Measurements from ENCODE around the gene ATAD3B. TPM values are rescaled to one million over a fixed set of nuclear protein-coding genes. Genes with fewer than 3 reads are reported as not detected.
"Not testable (repeated sequence)": the region's sequence is repeated elsewhere in the genome, so short reads cannot be mapped to it uniquely, and the experiment has no call there.

The ATAD3B gene
- total RNA-seq, 1 experiment from 2014 or later: 62.9 TPM

- RAD21 ChIA-PET (ENCODE audit: low non-redundant PET in 1 of 2, low total read pairs in 2 of 2, uncharacterized antibody in 2 of 2, unreplicated experiment in 2 of 2); H3K27me3 ChIP-seq (ENCODE audit: insufficient read depth, low read length); ATAC-seq; CTCF ChIA-PET; BruUV-seq (replicated peaks); POLR2A ChIA-PET; H2AFZ ChIP-seq (ENCODE audit: low read depth, low read length, poor library complexity, severe bottlenecking); H4K20me1 ChIP-seq (ENCODE audit: insufficient read depth); H3K9ac ChIP-seq (ENCODE audit: low read length); DNase-seq (ENCODE audit: low read depth, low spot score); H3K4me3 ChIP-seq (replicated peaks in 1 of 2; ENCODE audit: low read depth in 1 of 2, low read length in 2 of 2); H3K27ac ChIP-seq (ENCODE audit: low read depth, low read length); H3K9me2 ChIP-seq (ENCODE audit: insufficient read depth); intact Hi-C loops (cut with micrococcal nuclease); H3K36me3 ChIP-seq (ENCODE audit: control insufficient read depth in 1 of 2, insufficient read depth in 2 of 2, low read length in 2 of 2); H3K4me2 ChIP-seq (ENCODE audit: low read length); H3K9me3 ChIP-seq (ENCODE audit: control insufficient read depth in 1 of 2, insufficient read depth in 1 of 2, low read depth in 1 of 2, low read length in 2 of 2): not testable (repeated sequence)
- Histone ChIP-seq H3K4me1 (ENCODE audit: control insufficient read depth in 1 of 2, insufficient read depth in 2 of 2, low read length in 2 of 2) (peaks cover 8 to 15% of the 10 kb centered on the region in 2 experiments; a peak in 3 of 4 replicates), H3K79me2 (ENCODE audit: insufficient read depth, low read length) (peaks cover 25% of the 10 kb centered on the region)
These were observed 3.2 kb upstream of the ATAD3B start for GRCh38 chr1:1468196-1468985.

- POLR2A ChIA-PET: no interaction called here
- BruUV-seq (replicated peaks): TSS peak; percentile 97
These were observed 758 bp upstream of the ATAD3B start for GRCh38 chr1:1470626-1471388.

More at GRCh38 chr1:1470626-1471388, 758 bp upstream of the ATAD3B start:
- H3K9me3 ChIP-seq (ENCODE audit: control insufficient read depth in 1 of 2, insufficient read depth in 1 of 2, low read depth in 1 of 2, low read length in 2 of 2): no peaks in the 10 kb centered on the region
- no peak for TF ChIP-seq EZH2 (IDR thresholded peaks at IDR 0.05)
- no peak for TF ChIP-seq TCF7L2 (IDR thresholded peaks at IDR 0.05; ENCODE audit: borderline replicate concordance, extremely low read depth, insufficient read depth, insufficient read length)
- no peak for TF ChIP-seq POLR2AphosphoS5 (IDR thresholded peaks at IDR 0.05; ENCODE audit: low read depth, low read length)
- no peak for TF ChIP-seq SIN3A (IDR thresholded peaks at IDR 0.05; ENCODE audit: low read depth)
- TF ChIP-seq ELF1 (IDR thresholded peaks at IDR 0.05; ENCODE audit: borderline replicate concordance, low read depth): no peak
- no peak for TF ChIP-seq ZBTB33 (IDR thresholded peaks at IDR 0.05; ENCODE audit: extremely low read depth, insufficient replicate concordance, low read length)
- no peak for TF ChIP-seq EZH2phosphoT487 (IDR thresholded peaks at IDR 0.05; ENCODE audit: borderline replicate concordance)
- no peak for TF ChIP-seq ATF3 (IDR thresholded peaks at IDR 0.05)
- no peak for TF ChIP-seq YY1 (IDR thresholded peaks at IDR 0.05; ENCODE audit: extremely low read depth, insufficient replicate concordance, low read depth, low read length)
- TF ChIP-seq FOSL1 (IDR thresholded peaks at IDR 0.05; ENCODE audit: low read depth): no peak
- TF ChIP-seq RAD21 (IDR thresholded peaks at IDR 0.05; ENCODE audit: low read depth): no peak
- no peak for TF ChIP-seq CTCF (IDR thresholded peaks at IDR 0.05 in 2 of 3, conservative IDR thresholded peaks at IDR 0.05 in 1 of 3; ENCODE audit: borderline replicate concordance in 1 of 3, insufficient read depth in 1 of 3, low read depth in 2 of 3, low read length in 2 of 3)
- TF ChIP-seq CBX3 (IDR thresholded peaks at IDR 0.05; ENCODE audit: low read depth): no peak
- peaks cover 5% of the 10 kb centered on the region; the same call in 1 of the 2 replicates for H4K20me1 ChIP-seq (ENCODE audit: insufficient read depth)
- no peaks in the 10 kb centered on the region for H3K27me3 ChIP-seq (ENCODE audit: insufficient read depth, low read length)
- ATAC-seq (peak; percentile 26), DNase-seq (ENCODE audit: low read depth, low spot score) (no peak)
- H3K4me3 ChIP-seq (replicated peaks in 1 of 2; ENCODE audit: low read depth in 1 of 2, low read length in 2 of 2): peak overlapping the region; percentile 72 to 92
- H3K36me3 ChIP-seq (ENCODE audit: control insufficient read depth in 1 of 2, insufficient read depth in 2 of 2, low read length in 2 of 2): peaks cover 0 to 7% of the 10 kb centered on the region in 2 experiments; a peak in 1 of 4 replicates
- no peak overlapping the region for H2AFZ ChIP-seq (ENCODE audit: low read depth, low read length, poor library complexity, severe bottlenecking)
- H3K4me1 ChIP-seq (ENCODE audit: control insufficient read depth in 1 of 2, insufficient read depth in 2 of 2, low read length in 2 of 2): peaks cover 12 to 20% of the 10 kb centered on the region in 2 experiments; a peak in 3 of 4 replicates
- peaks cover 46% of the 10 kb centered on the region for H3K79me2 ChIP-seq (ENCODE audit: insufficient read depth, low read length)
- peak overlapping the region; percentile 82 for H3K27ac ChIP-seq (ENCODE audit: low read depth, low read length)
- H3K9ac ChIP-seq (ENCODE audit: low read length): peak overlapping the region; percentile 74
- H3K4me2 ChIP-seq (ENCODE audit: low read length): peak overlapping the region; percentile 85
- RAD21 ChIA-PET (ENCODE audit: low non-redundant PET in 1 of 2, low total read pairs in 2 of 2, uncharacterized antibody in 2 of 2, unreplicated experiment in 2 of 2): no interaction called here
- CTCF ChIA-PET: interaction anchor here (1.5 kb wide), 1 partner anchor 34 kb away, joined by 4 read pairs; no protein-coding TSS in a partner anchor
- intact Hi-C loops (cut with micrococcal nuclease): no loop called here
- H3K9me2 ChIP-seq (ENCODE audit: insufficient read depth): no peaks in the 10 kb centered on the region
